GM23338 (cell line): Measurements from ENCODE around the gene BRI3. TPM values are rescaled to one million over a fixed set of nuclear protein-coding genes. Genes with fewer than 3 reads are reported as not detected.

Experiments used
- ATAC-seq: fragments of 200-7000 bp; cut with Tn5 transposase; 3 replicates; pipeline ENCODE4 v1.9.1; 2020
- DNase-seq: peaks from one replicate; pipeline ENCODE4 v3.0.0-alpha.2; 2015; ENCODE audit warnings: low spot score
- H2AFZ ChIP-seq: fragments of 200-600 bp; sonication (generic); 2 replicates; pipeline ENCODE4 v1.8.0; 2016; ENCODE audit warnings: antibody characterized with exemption, mild to moderate bottlenecking, moderate library complexity
- H3F3A ChIP-seq: fragments of 200-600 bp; sonication (generic); replicated peaks from 2 replicates; pipeline ENCODE4 v1.8.0; 2017; ENCODE audit warnings: antibody characterized with exemption, mixed run types, low read depth
- H3K27ac ChIP-seq: fragments of 200-600 bp; sonication (generic); 2 replicates; pipeline ENCODE4 v1.6.1; 2016; ENCODE audit warnings: low read depth
- H3K27me3 ChIP-seq: fragments of 200-600 bp; sonication (generic); 2 replicates; pipeline ENCODE4 v1.8.0; 2016; ENCODE audit warnings: mild to moderate bottlenecking, mixed run types, moderate library complexity; ENCODE audit not compliant: insufficient read depth
- H3K36me3 ChIP-seq: fragments of 200-600 bp; sonication (generic); 2 replicates; pipeline ENCODE4 v1.8.0; 2016; ENCODE audit warnings: mild to moderate bottlenecking; ENCODE audit not compliant: insufficient read depth
- H3K4me1 ChIP-seq: fragments of 200-600 bp; sonication (generic); 2 replicates; pipeline ENCODE4 v1.8.0; 2016; ENCODE audit warnings: mild to moderate bottlenecking, moderate library complexity; ENCODE audit not compliant: insufficient read depth
- H3K4me2 ChIP-seq: fragments of 200-600 bp; sonication (generic); 2 replicates; pipeline ENCODE4 v1.7.1; 2017; ENCODE audit warnings: mixed run types
- H3K4me3 ChIP-seq: fragments of 200-600 bp; sonication (generic); 2 replicates; pipeline ENCODE4 v1.6.1; 2016; ENCODE audit warnings: mixed run types
- H3K79me2 ChIP-seq: fragments of 200-600 bp; sonication (generic); replicated peaks from 2 replicates; pipeline ENCODE4 v1.8.0; 2017; ENCODE audit warnings: mild to moderate bottlenecking; ENCODE audit not compliant: insufficient read depth
- H3K9me2 ChIP-seq: fragments of 200-600 bp; sonication (generic); 2 replicates; pipeline ENCODE4 v1.8.0; 2017; ENCODE audit not compliant: insufficient read depth
- H4K20me1 ChIP-seq: fragments of 200-600 bp; sonication (generic); replicated peaks from 2 replicates; pipeline ENCODE4 v1.8.0; 2017; ENCODE audit warnings: mild to moderate bottlenecking; ENCODE audit not compliant: insufficient read depth
- H3K27ac Mint-ChIP-seq: 2 replicates; pipeline ENCODE4 v1.8.0; 2020; ENCODE audit warnings: inconsistent platforms, mild to moderate bottlenecking, moderate library complexity, mixed read lengths
- H3K27me3 Mint-ChIP-seq: 3 replicates; pipeline ENCODE4 v1.8.0; 2022; ENCODE audit warnings: low read depth, mild to moderate bottlenecking, moderate library complexity, mixed read lengths, inconsistent platforms; ENCODE audit not compliant: insufficient read depth, poor library complexity
- H3K36me3 Mint-ChIP-seq: 3 replicates; pipeline ENCODE4 v1.8.0; 2021; ENCODE audit warnings: low read depth, mild to moderate bottlenecking, inconsistent platforms, moderate library complexity, mixed read lengths
- H3K4me1 Mint-ChIP-seq: 3 replicates; pipeline ENCODE4 v1.8.0; 2020; ENCODE audit warnings: mild to moderate bottlenecking, inconsistent platforms, mixed read lengths
- H3K4me3 Mint-ChIP-seq: 3 replicates; pipeline ENCODE4 v1.8.0; 2021; ENCODE audit warnings: moderate library complexity, mild to moderate bottlenecking, inconsistent platforms, mixed read lengths
- H3K9me3 Mint-ChIP-seq: 3 replicates; pipeline ENCODE4 v1.8.0; 2020; ENCODE audit warnings: moderate library complexity, mild to moderate bottlenecking, inconsistent platforms, mixed read lengths
- CREB1 ChIP-seq: fragments of 250-450 bp; sonication (Bioruptor Pico); IDR thresholded peaks from 2 replicates; pipeline ENCODE4 v1.5.0; 2020; ENCODE audit warnings: low read depth, mild to moderate bottlenecking, moderate library complexity
- CTCF ChIP-seq, 2 experiments: fragments of 200-600 bp in 1 of 2; sonication (generic) in 1 of 2; conservative IDR thresholded peaks; 2 replicates each; pipeline versions ENCODE4 v1.5.1 to v1.6.1; 2016 to 2017; ENCODE audit warnings: antibody characterized with exemption in 2 of 2, low read depth in 2 of 2, mild to moderate bottlenecking in 2 of 2, moderate library complexity in 1 of 2
- ETS1 ChIP-seq: IDR thresholded peaks from 2 replicates; pipeline ENCODE4 v1.6.1; 2016; ENCODE audit warnings: antibody characterized with exemption
- EZH2 ChIP-seq: fragments of 200-600 bp; sonication (generic); IDR thresholded peaks from one replicate; pipeline ENCODE4 v1.8.0; 2017; ENCODE audit warnings: antibody characterized with exemption, mild to moderate bottlenecking, low read depth; ENCODE audit not compliant: unreplicated experiment
- EZH2phosphoT487 ChIP-seq: fragments of 200-600 bp; sonication (generic); IDR thresholded peaks from one replicate; pipeline ENCODE4 v1.8.1; 2018; ENCODE audit warnings: antibody characterized with exemption; ENCODE audit not compliant: unreplicated experiment
- NANOG ChIP-seq: IDR thresholded peaks from 2 replicates; pipeline ENCODE4 v1.6.1; 2016; ENCODE audit warnings: antibody characterized with exemption, borderline replicate concordance
- POLR2AphosphoS5 ChIP-seq: IDR thresholded peaks from 2 replicates; pipeline ENCODE4 v1.6.1; 2016; ENCODE audit warnings: antibody characterized with exemption, low read depth
- REST ChIP-seq: IDR thresholded peaks from one replicate; pipeline ENCODE4 v1.6.1; 2018; ENCODE audit warnings: antibody characterized with exemption; ENCODE audit not compliant: unreplicated experiment
- STAT1 ChIP-seq: IDR thresholded peaks from one replicate; pipeline ENCODE4 v1.6.1; 2016; ENCODE audit warnings: antibody characterized with exemption; ENCODE audit not compliant: unreplicated experiment
- ZNF114 ChIP-seq: fragments of 250-450 bp; sonication (Bioruptor Pico); IDR thresholded peaks from 2 replicates; pipeline ENCODE4 v1.5.0; 2020; ENCODE audit warnings: mild to moderate bottlenecking, moderate library complexity
- ZNF331 ChIP-seq: fragments of 250-450 bp; sonication (Bioruptor Pico); IDR thresholded peaks from 2 replicates; pipeline ENCODE4 v1.5.0; 2020; ENCODE audit warnings: low read depth, mild to moderate bottlenecking, moderate library complexity
- ZNF462 ChIP-seq: fragments of 250-450 bp; sonication (Bioruptor Pico); IDR thresholded peaks from 2 replicates; pipeline ENCODE4 v1.5.0; 2020; ENCODE audit warnings: mild to moderate bottlenecking, moderate library complexity
- polyA plus RNA-seq: library from polyadenylated mRNA; unstranded; fragments of >200 nt; fragmentation: Nextera tagmentation; extraction: Ambion mirVana; gene quantifications from 2 replicates; pipeline ENCODE4 v1.2.1, GENCODE V29; 2016
- total RNA-seq: library from RNA; depleted of rRNA; stranded (reverse); fragments of >200 nt; shearing (Covaris generic); gene quantifications from 2 replicates; pipeline ENCODE4 v1.2.3, GENCODE V29; 2014

BRI3 gene
- total and polyA plus RNA-seq, 2 experiments from 2014 or later = 21.7 to 66.1 TPM

GRCh38 chr7:98283887-98284222, 2.4 kb downstream of the BRI3 start (continued):
- no peak for TF ChIP-seq REST
- TF ChIP-seq STAT1 = no peak
- no peak for TF ChIP-seq POLR2AphosphoS5

- H4K20me1 ChIP-seq = peaks cover 18% of the 10 kb centered on the region
- ATAC-seq (no peak), DNase-seq (no peak)
- no peak overlapping the region for H2AFZ ChIP-seq
- H3K4me1 Mint-ChIP-seq = peaks cover 36% of the 10 kb centered on the region
- H3K27me3 ChIP-seq = no peaks in the 10 kb centered on the region
- peaks cover 8% of the 10 kb centered on the region for H3K36me3 Mint-ChIP-seq
- no peak overlapping the region for H3K4me2 ChIP-seq
- peaks cover 30% of the 10 kb centered on the region for H3K4me1 ChIP-seq
- H3K27ac ChIP-seq = no peak overlapping the region
- H3K9me2 ChIP-seq = no peaks in the 10 kb centered on the region
- H3K4me3 Mint-ChIP-seq = peak overlapping the region; percentile 14; the same call in 1 of the 3 replicates
- H3K27me3 Mint-ChIP-seq = peaks cover 13% of the 10 kb centered on the region
- H3K4me3 ChIP-seq = no peak overlapping the region
- H3F3A ChIP-seq = 0 out of 2 replicates have a peak, but pooled peaks cover 4% of the 10 kb centered on the region
- H3K9me3 Mint-ChIP-seq = no peaks in the 10 kb centered on the region; the same call in 2 of the 3 replicates
- no peak overlapping the region for H3K27ac Mint-ChIP-seq
- peaks cover 58% of the 10 kb centered on the region for H3K79me2 ChIP-seq
- H3K36me3 ChIP-seq = no peaks in the 10 kb centered on the region
- TF ChIP-seq STAT1 (no peak), CTCF (conservative IDR thresholded peaks at IDR 0.05; ENCODE audit: low read depth in 2 of 2) (no peak), EZH2 (no peak), ZNF331 (CRISPR knock-in tag) (no peak), NANOG (no peak), ETS1 (no peak), EZH2phosphoT487 (no peak), ZNF114 (CRISPR knock-in tag) (no peak), POLR2AphosphoS5 (no peak), ZNF462 (CRISPR knock-in tag) (no peak), CREB1 (CRISPR knock-in tag) (no peak)
Observed at GRCh38 chr7:98284335-98285036, 3.0 kb downstream of the BRI3 start.
